SU-DHL-6 (cell line): Measurements from ENCODE around the gene ABCG1.

Source experiments
- H2AFZ ChIP-seq: fragments of 200-600 bp; sonication (generic); 2 replicates; pipeline ENCODE4 v1.6.1; 2014; ENCODE audit warnings: low read depth, mild to moderate bottlenecking, moderate library complexity, mixed read lengths, antibody characterized with exemption, low read length; ENCODE audit not compliant: severe bottlenecking
- H3F3A ChIP-seq: fragments of 200-600 bp; shearing (Covaris generic); 2 replicates; pipeline ENCODE4 v1.6.0; 2016; ENCODE audit warnings: antibody characterized with exemption, mild to moderate bottlenecking; ENCODE audit not compliant: insufficient read depth
- H3K27ac ChIP-seq: fragments of 200-600 bp; sonication (generic); 2 replicates; pipeline ENCODE4 v1.5.1; 2016; ENCODE audit warnings: low read depth, mild to moderate bottlenecking, low read length, moderate library complexity, mixed read lengths
- H3K27me3 ChIP-seq: fragments of 200-600 bp; sonication (generic), shearing (Covaris generic); 2 replicates; pipeline ENCODE4 v1.6.0; 2014; ENCODE audit warnings: mild to moderate bottlenecking, low read length
- H3K36me3 ChIP-seq: fragments of 200-600 bp; sonication (generic); 2 replicates; pipeline ENCODE4 v1.6.1; 2014; ENCODE audit warnings: mild to moderate bottlenecking, low read length, mixed read lengths
- H3K4me2 ChIP-seq: fragments of 300-600, 200-600 bp; shearing (Covaris generic), sonication (generic); 2 replicates; pipeline ENCODE4 v1.6.0; 2014; ENCODE audit warnings: low read length, low read depth, mild to moderate bottlenecking; ENCODE audit not compliant: poor library complexity, severe bottlenecking
- H3K4me3 ChIP-seq: fragments of 200-600 bp; sonication (generic); 2 replicates; pipeline ENCODE4 v1.5.1; 2014; ENCODE audit warnings: antibody characterized with exemption, low read length, mild to moderate bottlenecking, mixed read lengths; ENCODE audit not compliant: insufficient read depth, poor library complexity, severe bottlenecking
- H3K79me2 ChIP-seq: fragments of 200-600 bp; sonication (generic); 2 replicates; pipeline ENCODE4 v1.6.1; 2014; ENCODE audit warnings: mild to moderate bottlenecking, low read length, moderate library complexity; ENCODE audit not compliant: insufficient read depth
- H3K9ac ChIP-seq: fragments of 200-600 bp; sonication (generic); 2 replicates; pipeline ENCODE4 v1.7.0; 2014; ENCODE audit warnings: mild to moderate bottlenecking, low read length
- H3K9me2 ChIP-seq: fragments of 200-600 bp; sonication (generic); replicated peaks from 2 replicates; pipeline ENCODE4 v1.6.1; 2014; ENCODE audit warnings: low read length; ENCODE audit not compliant: insufficient read depth
- H3K9me3 ChIP-seq: fragments of 200-600 bp; sonication (generic); 2 replicates; pipeline ENCODE4 v1.6.1; 2014; ENCODE audit warnings: low read length, mixed read lengths; ENCODE audit not compliant: insufficient read depth
- H4K20me1 ChIP-seq: fragments of 200-600 bp; sonication (generic); 2 replicates; pipeline ENCODE4 v1.6.1; 2014; ENCODE audit warnings: low read depth, mild to moderate bottlenecking, antibody characterized with exemption, low read length, moderate library complexity, mixed read lengths
- CTCF ChIP-seq: fragments of 200-600 bp; sonication (generic); IDR thresholded peaks from one replicate; pipeline ENCODE4 v1.5.1; 2017; ENCODE audit warnings: antibody characterized with exemption, mild to moderate bottlenecking, low read length, moderate library complexity; ENCODE audit not compliant: insufficient read depth, poor library complexity, severe bottlenecking
- EZH2phosphoT487 ChIP-seq: fragments of 200-600 bp; sonication (generic), shearing (Covaris generic); conservative IDR thresholded peaks from 2 replicates; pipeline ENCODE4 v1.6.1; 2018; ENCODE audit warnings: mild to moderate bottlenecking, antibody characterized with exemption, low read length, moderate library complexity, mixed read lengths

The ABCG1 gene

GRCh38 chr21:42188663-42189062 is 30.3 kb upstream of the ABCG1 start:
- H2AFZ ChIP-seq = peak overlapping the region; percentile 52
- no peak overlapping the region for H3K4me3 ChIP-seq
- H3K9ac ChIP-seq = peak overlapping the region; percentile 28; the same call in 1 of the 2 replicates
- TF ChIP-seq CTCF (no peak), EZH2phosphoT487 (no peak)
- no peaks in the 10 kb centered on the region for H4K20me1 ChIP-seq
- no peaks in the 10 kb centered on the region for H3K79me2 ChIP-seq
- H3K27me3 ChIP-seq = no peaks in the 10 kb centered on the region
- no peaks in the 10 kb centered on the region for H3K9me3 ChIP-seq
- peak overlapping the region; percentile 47 for H3K4me2 ChIP-seq
- H3K9me2 ChIP-seq = no peaks in the 10 kb centered on the region
- H3F3A ChIP-seq = peaks cover 9% of the 10 kb centered on the region
- H3K27ac ChIP-seq = peak overlapping the region; percentile 86
- H3K36me3 ChIP-seq = no peaks in the 10 kb centered on the region

DNA sequence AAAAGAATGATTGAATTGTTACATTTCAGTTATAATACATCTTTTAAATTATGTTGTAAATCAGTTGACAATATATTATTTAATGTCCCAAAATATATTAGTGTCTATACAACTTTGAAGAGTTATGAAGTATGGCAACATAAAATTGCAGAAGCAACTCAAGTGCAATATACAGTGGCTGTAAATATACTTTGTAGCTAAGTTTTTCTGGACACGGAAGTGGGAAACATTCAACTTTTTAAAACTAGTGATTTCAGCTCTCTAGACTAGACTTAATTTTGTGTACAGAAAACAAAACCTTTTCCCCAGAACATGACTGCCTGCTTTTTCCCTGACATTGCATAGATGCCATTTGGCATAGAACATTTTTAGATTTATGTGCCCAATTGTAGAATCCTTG is 29.5 kb upstream of the ABCG1 start:
- no peak for TF ChIP-seq EZH2phosphoT487
- Histone ChIP-seq H3K4me2 (peak overlapping the region; percentile 47), H3K36me3 (no peaks in the 10 kb centered on the region), H3K79me2 (no peaks in the 10 kb centered on the region), H3F3A (peaks cover 9% of the 10 kb centered on the region), H4K20me1 (no peaks in the 10 kb centered on the region), H3K9ac (no peak overlapping the region), H3K27ac (peak overlapping the region; percentile 86), H3K27me3 (no peaks in the 10 kb centered on the region), H2AFZ (peak overlapping the region; percentile 10), H3K9me3 (no peaks in the 10 kb centered on the region), H3K9me2 (no peaks in the 10 kb centered on the region), H3K4me3 (no peak overlapping the region)

- peaks cover 9% of the 10 kb centered on the region for H3F3A ChIP-seq
- no peaks in the 10 kb centered on the region for H3K36me3 ChIP-seq
- no peaks in the 10 kb centered on the region for H4K20me1 ChIP-seq
- no peak overlapping the region for H2AFZ ChIP-seq
- TF ChIP-seq CTCF (no peak), EZH2phosphoT487 (no peak)
- H3K4me3 ChIP-seq = no peak overlapping the region
- H3K9me2 ChIP-seq = no peaks in the 10 kb centered on the region
- H3K27me3 ChIP-seq = no peaks in the 10 kb centered on the region
- peak overlapping the region; percentile 47 for H3K4me2 ChIP-seq
- peak overlapping the region; percentile 86 for H3K27ac ChIP-seq
- no peaks in the 10 kb centered on the region for H3K9me3 ChIP-seq
- H3K79me2 ChIP-seq = no peaks in the 10 kb centered on the region
- H3K9ac ChIP-seq = no peak overlapping the region
Measured at GRCh38 chr21:42189860-42190485, 29.0 kb upstream of the ABCG1 start.

DNA sequence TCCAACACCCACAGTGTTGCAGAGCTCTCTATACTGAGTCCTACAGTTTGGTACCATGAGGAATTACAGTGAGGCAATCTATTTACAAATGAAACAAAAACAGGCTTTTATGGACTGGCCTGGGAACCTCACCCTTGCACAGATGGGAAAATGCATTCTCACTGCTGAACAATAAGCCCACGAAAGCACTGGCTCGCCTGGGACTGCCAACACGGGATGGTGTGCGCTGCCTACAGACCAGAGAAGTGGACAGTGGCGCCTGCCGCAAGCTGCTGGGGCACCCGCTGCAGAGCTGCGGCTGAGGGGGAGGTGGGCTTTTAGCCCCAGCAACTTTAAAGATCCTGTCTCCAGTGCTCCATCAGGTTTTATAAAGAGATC is 28.5 kb upstream of the ABCG1 start:
- Histone ChIP-seq H3K9ac (no peak overlapping the region), H2AFZ (no peak overlapping the region), H3K79me2 (no peaks in the 10 kb centered on the region)

More for the DNA sequence above, 28.5 kb upstream of the ABCG1 start:
- Histone ChIP-seq H4K20me1 (no peaks in the 10 kb centered on the region), H3K27ac (no peak overlapping the region), H3K36me3 (no peaks in the 10 kb centered on the region), H3K4me2 (no peak overlapping the region), H3F3A (peaks cover 9% of the 10 kb centered on the region), H3K4me3 (no peak overlapping the region), H3K9me2 (no peaks in the 10 kb centered on the region), H3K9me3 (no peaks in the 10 kb centered on the region), H3K27me3 (no peaks in the 10 kb centered on the region)
- TF ChIP-seq CTCF (no peak), EZH2phosphoT487 (no peak)
